Activated CD4-positive, CD25-positive, alpha-beta regulatory T cell treated with anti-CD3 and anti-CD28 coated beads, Interleukin-2, amount 50 U/mL, for 24 hours (primary cell): ENCODE measurements around the gene FEM1A.
"Not testable (repeated sequence)": the region's sequence is repeated elsewhere in the genome, so short reads cannot be mapped to it uniquely, and the experiment has no call there.

Experiments used
- ATAC-seq, 2 donors: fragments of 150-1000 bp; cut with Tn5 transposase; one replicate each; pipeline ENCODE4 v1.10.0; 2021; ENCODE audit warnings: mild to moderate bottlenecking in 1 of 2, moderate library complexity in 1 of 2

FEM1A gene

DNA sequence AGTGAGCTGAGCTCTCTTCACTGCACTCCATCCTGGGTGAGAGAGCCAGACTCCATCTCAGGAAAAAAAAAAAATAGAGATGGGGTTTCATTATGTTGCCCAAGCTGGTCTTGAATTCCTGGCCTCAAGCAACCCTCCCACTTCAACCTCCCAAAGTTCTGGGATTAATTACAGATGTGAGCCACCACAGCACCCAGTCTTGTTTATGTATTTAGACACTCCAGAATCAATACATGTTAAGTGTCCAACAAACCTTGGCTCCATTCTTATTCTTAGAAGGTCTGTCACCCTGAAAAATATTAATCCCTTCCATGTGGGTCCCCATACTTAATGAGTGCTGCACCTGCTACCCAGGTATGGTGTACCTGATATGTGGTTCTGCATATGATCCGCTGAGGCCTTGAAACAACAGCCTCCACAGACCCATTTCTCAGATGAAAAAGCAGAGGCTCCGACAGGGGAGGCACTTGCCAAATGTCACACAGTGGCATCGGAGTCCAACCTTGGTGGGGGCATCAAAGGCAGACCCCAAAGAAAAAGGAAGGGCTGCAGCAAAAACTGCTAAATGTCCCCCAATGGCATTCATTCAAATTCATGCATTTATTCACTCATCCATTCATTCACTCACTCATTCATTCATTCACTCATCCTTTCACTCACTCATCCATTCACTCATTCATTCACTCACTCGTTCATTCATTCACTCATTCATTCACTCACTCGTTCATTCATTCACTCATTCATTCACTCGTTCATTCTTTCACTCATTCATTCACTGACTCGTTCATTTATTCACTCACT, 23.3 kb downstream of the FEM1A start:
- ATAC-seq: no peak

DNA sequence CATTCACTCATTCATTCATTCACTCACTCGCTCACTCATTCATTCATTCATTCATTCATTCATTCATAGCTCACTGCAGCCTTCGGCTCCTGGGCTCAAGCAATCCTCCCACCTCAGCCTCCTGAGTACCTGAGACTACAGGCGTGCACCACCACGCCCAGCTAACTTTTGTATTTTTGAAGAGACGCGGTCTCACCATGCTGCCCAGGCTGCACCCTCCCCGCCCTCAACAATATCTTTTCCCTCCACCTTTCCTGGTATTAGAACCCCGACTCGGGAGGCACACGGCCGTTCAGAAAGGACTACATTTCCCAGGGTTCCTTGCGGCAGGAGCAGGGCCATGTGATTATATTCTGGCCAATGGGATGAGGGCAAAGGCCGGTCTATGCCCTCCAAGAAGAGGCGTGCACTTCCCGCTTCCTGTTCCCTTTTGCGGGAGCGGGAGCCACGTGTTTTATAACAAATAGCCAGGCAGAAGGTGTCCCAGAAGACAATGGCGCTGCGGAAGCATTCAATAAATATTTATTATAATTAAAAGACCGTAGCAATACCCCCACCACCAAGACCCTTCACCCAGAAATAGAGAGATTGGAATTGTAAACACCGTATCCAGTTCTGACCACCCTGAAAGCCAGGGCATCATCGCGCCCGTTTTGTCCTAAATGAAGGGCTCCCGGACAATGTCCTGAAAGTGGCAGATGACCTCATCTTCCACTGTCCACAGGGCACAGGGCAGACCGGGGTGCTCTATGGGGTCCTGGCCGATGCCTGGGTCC, 24.1 kb downstream of the FEM1A start:
- peak; percentile 86 to 88 for ATAC-seq

GRCh38 chr19:4816202-4816949, 24.8 kb downstream of the FEM1A start:
- no peak for ATAC-seq

GRCh38 chr19:4816950-4817278, 25.4 kb downstream of the FEM1A start:
- ATAC-seq: no peak

GRCh38 chr19:4817467-4818277, 26.1 kb downstream of the FEM1A start:
- ATAC-seq: no peak

GRCh38 chr19:4821265-4821664, 29.7 kb downstream of the FEM1A start:
- ATAC-seq: no peak

DNA sequence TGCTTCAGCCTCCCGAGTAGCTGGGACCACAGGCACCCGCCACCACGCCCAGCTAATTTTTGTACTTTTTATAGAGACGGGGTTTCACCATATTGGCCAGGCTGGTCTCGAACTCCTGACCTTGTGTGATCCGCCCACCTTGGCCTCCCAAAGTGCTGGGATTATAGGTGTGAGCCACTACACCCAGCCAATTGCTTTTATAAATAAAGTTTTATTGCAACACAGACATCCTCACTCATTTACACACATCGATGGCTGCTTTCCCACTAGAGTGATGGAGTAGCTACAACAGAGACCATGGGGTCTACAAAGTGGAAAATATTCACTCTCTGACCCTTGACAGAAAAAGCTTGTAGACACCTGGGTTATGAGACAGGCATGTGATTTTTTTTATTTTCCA, 30.8 kb downstream of the FEM1A start:
- ATAC-seq: not testable (repeated sequence)

GRCh38 chr19:4823577-4823976, 32.0 kb downstream of the FEM1A start:
- no peak for ATAC-seq

DNA sequence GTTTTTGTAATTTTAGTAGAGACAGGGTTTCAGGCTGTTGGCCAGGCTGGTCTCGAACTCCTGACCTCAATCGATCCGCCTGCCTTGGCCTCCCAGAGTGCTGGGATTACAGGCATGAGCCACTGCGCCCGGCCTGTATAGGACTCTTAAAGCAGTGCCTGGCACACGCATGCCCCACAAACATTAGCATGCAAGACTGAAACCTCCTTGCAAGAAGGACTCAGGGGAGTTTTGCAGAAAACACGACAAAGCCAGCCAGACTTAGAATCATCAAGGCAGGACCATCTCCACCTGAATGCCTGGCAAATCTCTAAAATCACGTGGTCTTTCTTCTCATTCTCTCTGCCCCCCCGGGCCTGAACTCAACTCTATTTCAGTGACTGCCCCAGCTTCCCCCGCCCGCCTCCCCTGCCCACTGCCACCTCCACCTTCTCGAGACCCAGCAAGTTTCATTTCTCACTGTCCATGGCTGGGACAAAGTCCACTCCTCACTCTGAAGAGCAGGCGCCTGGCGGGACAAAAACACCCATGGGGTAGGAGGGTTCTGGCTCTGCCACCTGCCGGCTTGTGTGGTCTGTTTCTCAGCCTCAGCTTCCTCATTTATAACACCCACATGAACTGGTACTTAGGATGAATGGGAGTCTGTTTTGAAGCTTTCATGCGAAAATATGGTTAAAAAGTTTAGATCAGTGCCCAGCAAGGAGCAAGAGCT, 37.6 kb downstream of the FEM1A start:
- ATAC-seq: no peak

- ATAC-seq: no peak
These were observed 38.8 kb downstream of the FEM1A start for GRCh38 chr19:4830332-4830731.

DNA sequence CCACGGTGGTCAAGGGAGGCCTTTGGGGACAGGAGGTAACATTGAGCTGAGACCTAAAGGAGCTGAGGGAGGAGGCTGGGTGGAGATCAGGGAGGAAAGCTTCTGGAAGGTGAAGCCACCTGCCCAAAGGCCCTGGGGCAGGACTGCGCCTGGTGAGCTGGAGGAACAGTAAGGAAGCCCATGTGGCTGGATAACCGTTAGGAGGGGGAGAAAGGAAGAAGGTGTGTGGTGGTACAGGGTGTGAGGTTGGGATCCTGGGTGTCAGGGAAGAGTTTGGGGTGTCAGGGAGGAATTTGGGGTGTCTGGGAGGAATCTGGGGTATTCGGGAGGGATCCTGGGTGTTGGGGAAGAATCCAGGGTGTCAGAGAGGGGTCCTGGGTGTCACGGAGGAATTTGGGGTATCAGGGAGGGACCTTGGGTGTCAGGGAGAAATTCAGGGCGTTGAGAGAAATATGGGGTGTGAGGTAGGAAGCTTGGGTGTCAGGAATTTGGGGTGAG, 39.3 kb downstream of the FEM1A start:
- no peak for ATAC-seq

- ATAC-seq: peak; percentile 93 to 94
These were observed 39.9 kb downstream of the FEM1A start, which contains the start of gene TICAM1 for GRCh38 chr19:4831304-4831978. TICAM1 (minus strand) TSS chr19:4831712; CDS start chr19:4818377, 13,335 bp downstream.

- ATAC-seq: not testable (repeated sequence)
These were observed 40.4 kb downstream of the FEM1A start for GRCh38 chr19:4831979-4832340.

DNA sequence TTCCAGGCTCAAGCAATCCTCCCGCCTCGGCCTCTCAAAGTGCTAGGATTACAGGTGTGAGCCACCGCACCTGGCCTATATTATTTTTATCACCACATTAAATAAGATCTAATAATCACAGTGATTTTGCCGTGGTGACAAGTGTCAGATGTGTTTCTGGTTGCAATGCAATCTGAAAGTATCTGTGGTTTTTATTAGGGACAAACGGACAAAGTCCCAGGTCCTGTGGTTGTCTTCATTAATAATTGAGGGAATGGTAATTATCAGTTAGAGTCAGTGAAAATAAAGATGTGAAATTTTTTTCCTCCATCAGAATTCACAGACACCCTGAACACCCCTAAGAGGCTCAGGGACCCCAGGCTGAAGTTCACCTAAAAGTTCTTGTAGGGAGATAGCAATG, 41.2 kb downstream of the FEM1A start:
- ATAC-seq: no peak

DNA sequence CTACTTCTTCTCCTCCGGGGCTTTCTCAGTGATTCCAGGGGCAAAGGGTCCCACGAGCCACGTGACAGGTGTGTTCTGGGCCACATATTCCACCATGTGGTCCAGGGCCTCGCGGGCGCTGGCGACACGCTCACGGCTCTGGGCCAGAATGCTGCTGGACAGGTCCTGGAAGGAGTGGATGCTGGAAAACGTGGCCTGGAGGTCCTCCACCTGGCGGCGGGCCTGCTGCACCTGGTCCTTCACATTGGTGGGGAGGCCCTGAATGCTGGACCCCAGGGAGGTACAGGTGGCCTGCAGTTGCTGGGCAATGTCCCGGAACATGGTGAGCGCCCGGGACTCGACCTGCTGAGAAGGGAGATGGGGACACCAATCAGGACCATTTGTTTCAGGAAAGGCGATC, 47.7 kb downstream of the FEM1A start:
- no peak for ATAC-seq

DNA sequence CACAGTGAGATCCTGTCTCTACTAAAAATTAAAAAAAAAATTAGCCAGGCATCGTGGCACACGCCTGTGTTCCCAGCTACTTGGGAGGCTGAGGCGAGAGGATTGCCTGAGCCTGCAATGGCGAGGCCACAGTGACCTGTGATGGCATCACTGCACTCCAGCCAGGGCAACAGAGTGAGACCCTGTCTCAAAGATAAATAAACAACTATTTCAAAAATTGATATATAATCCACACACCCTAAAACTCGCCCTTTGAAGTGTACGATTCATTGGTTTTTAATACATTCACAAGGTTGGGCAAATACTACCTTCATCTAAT, 52.1 kb downstream of the FEM1A start:
- ATAC-seq: no peak

DNA sequence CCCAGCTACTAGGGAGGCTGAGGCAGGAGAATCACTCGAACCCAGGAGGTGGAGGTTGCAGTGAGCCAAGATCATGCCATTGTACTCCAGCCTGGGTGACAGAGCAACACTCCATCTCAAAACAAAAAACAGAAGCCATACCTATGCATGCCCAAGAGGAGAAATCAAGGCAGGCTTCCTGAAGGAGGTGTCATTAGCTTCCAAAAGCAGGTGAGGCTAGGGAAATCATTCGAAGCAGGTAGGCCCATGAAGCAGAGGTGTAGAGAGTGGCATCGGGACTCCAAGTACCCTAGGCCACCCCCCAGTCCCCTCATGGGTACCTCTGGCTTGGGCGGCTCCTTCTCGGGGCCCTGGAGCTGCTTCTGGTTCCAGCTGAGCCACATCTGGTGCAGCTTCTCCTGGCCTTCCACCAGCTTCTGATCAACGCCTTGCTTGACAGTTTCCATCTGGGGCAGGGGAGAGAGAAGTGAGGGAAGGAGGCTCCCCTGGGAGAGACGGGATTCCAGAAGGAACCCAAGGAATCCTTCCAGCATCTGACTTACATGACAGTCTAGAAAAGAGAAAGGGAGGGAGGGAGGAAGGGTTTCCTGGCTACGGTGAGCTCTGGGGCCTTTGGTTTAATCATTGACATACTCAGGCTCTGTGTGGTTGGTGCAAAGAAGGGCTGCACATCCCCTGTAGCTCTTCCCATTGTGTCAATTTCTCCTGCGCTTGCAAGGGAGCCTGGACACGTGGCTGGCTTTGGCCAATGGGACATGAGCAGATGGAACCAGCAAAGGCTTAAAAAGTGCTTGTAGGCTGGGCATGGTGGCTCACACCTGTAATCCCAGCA, 53.0 kb downstream of the FEM1A start:
- ATAC-seq: no peak

- ATAC-seq: not testable (repeated sequence)
These were observed 54.4 kb downstream of the FEM1A start for GRCh38 chr19:4845975-4846374.

- ATAC-seq: no peak
These were observed 55.8 kb downstream of the FEM1A start for GRCh38 chr19:4847190-4847973.

DNA sequence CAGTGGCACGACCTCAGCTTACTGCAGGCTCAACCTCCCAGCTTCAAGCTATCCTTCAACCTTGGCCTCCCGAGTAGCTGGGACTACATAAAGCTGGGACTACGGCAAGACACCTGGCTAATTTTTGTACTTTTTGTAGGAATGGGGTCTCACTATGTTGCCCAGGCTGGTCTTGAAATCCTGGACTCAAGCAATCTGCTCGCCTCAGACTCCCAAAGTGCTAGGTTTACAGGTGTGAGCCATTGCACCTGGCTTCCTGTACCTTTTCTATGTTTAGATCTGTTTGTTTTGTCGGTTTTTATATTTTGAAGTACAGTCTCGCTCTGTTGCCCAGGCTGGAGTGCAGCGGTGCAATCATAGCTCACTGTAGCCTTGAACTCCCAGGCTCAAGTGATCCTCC, 57.5 kb downstream of the FEM1A start:
- ATAC-seq: no peak
